Measurements from ENCODE around the gene CNTN2.

DNA sequence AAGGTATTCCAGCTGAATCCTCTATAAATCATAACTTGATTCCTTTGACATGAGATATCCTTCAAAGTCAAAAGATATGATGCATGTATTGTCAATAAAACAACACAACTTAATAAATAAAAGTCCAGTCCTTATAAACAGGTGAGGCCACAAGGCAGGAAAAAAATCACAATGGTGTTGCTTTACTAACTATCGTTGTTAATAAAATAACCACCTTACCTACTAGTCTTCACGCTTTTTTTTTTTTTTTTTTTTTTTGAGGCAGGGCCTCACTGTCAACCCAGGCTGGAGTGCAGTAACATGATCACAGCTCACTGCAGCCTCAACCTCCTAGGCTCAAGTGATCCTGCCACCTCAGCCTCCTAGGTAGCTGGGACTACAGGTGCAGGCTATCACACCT is 41.3 kb downstream of the CNTN2 start, which contains the start of gene TMEM81:
- TF ChIP-seq, protein P1, sequence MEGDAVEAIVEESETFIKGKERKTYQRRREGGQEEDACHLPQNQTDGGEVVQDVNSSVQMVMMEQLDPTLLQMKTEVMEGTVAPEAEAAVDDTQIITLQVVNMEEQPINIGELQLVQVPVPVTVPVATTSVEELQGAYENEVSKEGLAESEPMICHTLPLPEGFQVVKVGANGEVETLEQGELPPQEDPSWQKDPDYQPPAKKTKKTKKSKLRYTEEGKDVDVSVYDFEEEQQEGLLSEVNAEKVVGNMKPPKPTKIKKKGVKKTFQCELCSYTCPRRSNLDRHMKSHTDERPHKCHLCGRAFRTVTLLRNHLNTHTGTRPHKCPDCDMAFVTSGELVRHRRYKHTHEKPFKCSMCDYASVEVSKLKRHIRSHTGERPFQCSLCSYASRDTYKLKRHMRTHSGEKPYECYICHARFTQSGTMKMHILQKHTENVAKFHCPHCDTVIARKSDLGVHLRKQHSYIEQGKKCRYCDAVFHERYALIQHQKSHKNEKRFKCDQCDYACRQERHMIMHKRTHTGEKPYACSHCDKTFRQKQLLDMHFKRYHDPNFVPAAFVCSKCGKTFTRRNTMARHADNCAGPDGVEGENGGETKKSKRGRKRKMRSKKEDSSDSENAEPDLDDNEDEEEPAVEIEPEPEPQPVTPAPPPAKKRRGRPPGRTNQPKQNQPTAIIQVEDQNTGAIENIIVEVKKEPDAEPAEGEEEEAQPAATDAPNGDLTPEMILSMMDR (IDR thresholded peaks at IDR 0.05) = no peak
- TF ChIP-seq POLR2A (IDR thresholded peaks at IDR 0.05) = no peak
